GM19351 (cell line): ENCODE data around the gene GAD1.

ENCODE experiments used
- ATAC-seq: cut with Tn5 transposase; IDR thresholded peaks from one replicate; pipeline ENCODE4 v1.9.1; 2021; ENCODE audit warnings: mild to moderate bottlenecking, moderate library complexity; ENCODE audit not compliant: unreplicated experiment

Gene GAD1

GRCh38 chr2:170887496-170887895 lies 70.8 kb downstream of the GAD1 start:
- no peak for ATAC-seq

- ATAC-seq, result no peak
These were observed 71.2 kb downstream of the GAD1 start for GRCh38 chr2:170887896-170888295.

- ATAC-seq, result no peak
These were observed 75.2 kb downstream of the GAD1 start for GRCh38 chr2:170891893-170892292.

- ATAC-seq, result no peak
These were observed 75.8 kb downstream of the GAD1 start for GRCh38 chr2:170892391-170892951.

GRCh38 chr2:170895023-170895757 lies 78.5 kb downstream of the GAD1 start:
- no peak for ATAC-seq

- ATAC-seq, result no peak
These were observed 79.9 kb downstream of the GAD1 start for GRCh38 chr2:170896622-170897021.

GRCh38 chr2:170897108-170897507 lies 80.4 kb downstream of the GAD1 start:
- no peak for ATAC-seq

GRCh38 chr2:170905864-170906263 lies 89.2 kb downstream of the GAD1 start:
- no peak for ATAC-seq
